HCT116 (cell line): Measurements from ENCODE around the gene EEFSEC.

Experiments used
- EZH2 ChIP-seq: fragments of 200-600 bp; sonication (generic); IDR thresholded peaks from 2 replicates; pipeline ENCODE4 v1.6.1; 2017; ENCODE audit warnings: antibody characterized with exemption, mixed run types
- EZH2phosphoT487 ChIP-seq: fragments of 200-600 bp; IDR thresholded peaks from 2 replicates; pipeline ENCODE4 v1.6.1; 2018; ENCODE audit warnings: antibody characterized with exemption, borderline replicate concordance
- FOSL1 ChIP-seq: IDR thresholded peaks from 2 replicates; pipeline ENCODE4 v1.6.1; 2012; ENCODE audit warnings: low read depth
- POLR2A ChIP-seq: IDR thresholded peaks from 2 replicates; pipeline ENCODE4 v1.7.0; 2011; ENCODE audit warnings: borderline replicate concordance; ENCODE audit not compliant: insufficient read depth, insufficient read length; ENCODE audit errors: extremely low read depth
- POLR2AphosphoS5 ChIP-seq: IDR thresholded peaks from 2 replicates; pipeline ENCODE4 v1.6.1; 2011; ENCODE audit warnings: mild to moderate bottlenecking, low read depth, low read length, moderate library complexity
- TF ChIP-seq, protein P1 (sequence below), 3 experiments: fragments of 200-600 bp in 1 of 3; sonication (generic) in 1 of 3; IDR thresholded peaks in 2 of 3; conservative IDR thresholded peaks in 1 of 3; 2 replicates each; pipeline ENCODE4 v1.5.1; 2012 to 2017; ENCODE audit warnings: low read depth in 2 of 3, low read length in 2 of 3, antibody characterized with exemption in 1 of 3, borderline replicate concordance in 1 of 3, control low read depth in 1 of 3, mild to moderate bottlenecking in 1 of 3, mixed read lengths in 1 of 3, mixed run types in 1 of 3, moderate library complexity in 1 of 3; ENCODE audit not compliant: insufficient read depth in 1 of 3
- TF ChIP-seq, protein P2 (sequence below): IDR thresholded peaks from 2 replicates; pipeline ENCODE4 v1.6.1; 2012; ENCODE audit warnings: low read depth
- TF ChIP-seq, protein P3 (sequence below): IDR thresholded peaks from 2 replicates; pipeline ENCODE4 v1.6.1; 2011; ENCODE audit warnings: mild to moderate bottlenecking, low read length, moderate library complexity; ENCODE audit not compliant: insufficient replicate concordance; ENCODE audit errors: extremely low read depth

DNA sequence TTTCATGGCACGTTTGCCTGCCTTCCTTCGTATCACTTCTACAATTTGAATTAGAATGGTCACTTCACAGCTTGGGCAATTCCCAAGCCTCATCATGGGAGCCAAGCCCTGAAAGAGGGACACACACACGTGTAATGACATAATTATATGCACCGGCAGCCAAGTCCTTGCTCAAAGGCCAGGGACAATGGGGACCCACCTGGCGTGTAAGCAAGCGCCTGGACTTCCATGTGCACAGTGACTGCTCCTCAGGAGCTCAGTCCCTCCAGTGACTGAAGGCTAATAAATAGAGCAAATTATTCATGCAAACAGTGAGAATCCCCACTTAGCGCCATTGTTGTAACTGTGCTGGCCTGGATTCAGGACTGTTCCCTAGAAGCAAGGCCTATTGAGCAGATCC lies 198.3 kb downstream of the EEFSEC start:
- TF ChIP-seq EZH2 (no peak), POLR2A (no peak), EZH2phosphoT487 (no peak), FOSL1 (no peak), POLR2AphosphoS5 (no peak)
- TF ChIP-seq, protein P1, sequence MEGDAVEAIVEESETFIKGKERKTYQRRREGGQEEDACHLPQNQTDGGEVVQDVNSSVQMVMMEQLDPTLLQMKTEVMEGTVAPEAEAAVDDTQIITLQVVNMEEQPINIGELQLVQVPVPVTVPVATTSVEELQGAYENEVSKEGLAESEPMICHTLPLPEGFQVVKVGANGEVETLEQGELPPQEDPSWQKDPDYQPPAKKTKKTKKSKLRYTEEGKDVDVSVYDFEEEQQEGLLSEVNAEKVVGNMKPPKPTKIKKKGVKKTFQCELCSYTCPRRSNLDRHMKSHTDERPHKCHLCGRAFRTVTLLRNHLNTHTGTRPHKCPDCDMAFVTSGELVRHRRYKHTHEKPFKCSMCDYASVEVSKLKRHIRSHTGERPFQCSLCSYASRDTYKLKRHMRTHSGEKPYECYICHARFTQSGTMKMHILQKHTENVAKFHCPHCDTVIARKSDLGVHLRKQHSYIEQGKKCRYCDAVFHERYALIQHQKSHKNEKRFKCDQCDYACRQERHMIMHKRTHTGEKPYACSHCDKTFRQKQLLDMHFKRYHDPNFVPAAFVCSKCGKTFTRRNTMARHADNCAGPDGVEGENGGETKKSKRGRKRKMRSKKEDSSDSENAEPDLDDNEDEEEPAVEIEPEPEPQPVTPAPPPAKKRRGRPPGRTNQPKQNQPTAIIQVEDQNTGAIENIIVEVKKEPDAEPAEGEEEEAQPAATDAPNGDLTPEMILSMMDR (IDR thresholded peaks at IDR 0.05 in 2 of 3, conservative IDR thresholded peaks at IDR 0.05 in 1 of 3; ENCODE audit: borderline replicate concordance in 1 of 3, insufficient read depth in 1 of 3, low read depth in 2 of 3, low read length in 2 of 3), result no peak
- TF ChIP-seq, protein P2, sequence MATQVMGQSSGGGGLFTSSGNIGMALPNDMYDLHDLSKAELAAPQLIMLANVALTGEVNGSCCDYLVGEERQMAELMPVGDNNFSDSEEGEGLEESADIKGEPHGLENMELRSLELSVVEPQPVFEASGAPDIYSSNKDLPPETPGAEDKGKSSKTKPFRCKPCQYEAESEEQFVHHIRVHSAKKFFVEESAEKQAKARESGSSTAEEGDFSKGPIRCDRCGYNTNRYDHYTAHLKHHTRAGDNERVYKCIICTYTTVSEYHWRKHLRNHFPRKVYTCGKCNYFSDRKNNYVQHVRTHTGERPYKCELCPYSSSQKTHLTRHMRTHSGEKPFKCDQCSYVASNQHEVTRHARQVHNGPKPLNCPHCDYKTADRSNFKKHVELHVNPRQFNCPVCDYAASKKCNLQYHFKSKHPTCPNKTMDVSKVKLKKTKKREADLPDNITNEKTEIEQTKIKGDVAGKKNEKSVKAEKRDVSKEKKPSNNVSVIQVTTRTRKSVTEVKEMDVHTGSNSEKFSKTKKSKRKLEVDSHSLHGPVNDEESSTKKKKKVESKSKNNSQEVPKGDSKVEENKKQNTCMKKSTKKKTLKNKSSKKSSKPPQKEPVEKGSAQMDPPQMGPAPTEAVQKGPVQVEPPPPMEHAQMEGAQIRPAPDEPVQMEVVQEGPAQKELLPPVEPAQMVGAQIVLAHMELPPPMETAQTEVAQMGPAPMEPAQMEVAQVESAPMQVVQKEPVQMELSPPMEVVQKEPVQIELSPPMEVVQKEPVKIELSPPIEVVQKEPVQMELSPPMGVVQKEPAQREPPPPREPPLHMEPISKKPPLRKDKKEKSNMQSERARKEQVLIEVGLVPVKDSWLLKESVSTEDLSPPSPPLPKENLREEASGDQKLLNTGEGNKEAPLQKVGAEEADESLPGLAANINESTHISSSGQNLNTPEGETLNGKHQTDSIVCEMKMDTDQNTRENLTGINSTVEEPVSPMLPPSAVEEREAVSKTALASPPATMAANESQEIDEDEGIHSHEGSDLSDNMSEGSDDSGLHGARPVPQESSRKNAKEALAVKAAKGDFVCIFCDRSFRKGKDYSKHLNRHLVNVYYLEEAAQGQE, result no peak
- TF ChIP-seq, protein P3, sequence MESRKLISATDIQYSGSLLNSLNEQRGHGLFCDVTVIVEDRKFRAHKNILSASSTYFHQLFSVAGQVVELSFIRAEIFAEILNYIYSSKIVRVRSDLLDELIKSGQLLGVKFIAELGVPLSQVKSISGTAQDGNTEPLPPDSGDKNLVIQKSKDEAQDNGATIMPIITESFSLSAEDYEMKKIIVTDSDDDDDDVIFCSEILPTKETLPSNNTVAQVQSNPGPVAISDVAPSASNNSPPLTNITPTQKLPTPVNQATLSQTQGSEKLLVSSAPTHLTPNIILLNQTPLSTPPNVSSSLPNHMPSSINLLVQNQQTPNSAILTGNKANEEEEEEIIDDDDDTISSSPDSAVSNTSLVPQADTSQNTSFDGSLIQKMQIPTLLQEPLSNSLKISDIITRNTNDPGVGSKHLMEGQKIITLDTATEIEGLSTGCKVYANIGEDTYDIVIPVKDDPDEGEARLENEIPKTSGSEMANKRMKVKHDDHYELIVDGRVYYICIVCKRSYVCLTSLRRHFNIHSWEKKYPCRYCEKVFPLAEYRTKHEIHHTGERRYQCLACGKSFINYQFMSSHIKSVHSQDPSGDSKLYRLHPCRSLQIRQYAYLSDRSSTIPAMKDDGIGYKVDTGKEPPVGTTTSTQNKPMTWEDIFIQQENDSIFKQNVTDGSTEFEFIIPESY, result no peak
